HEK293 (cell line): ENCODE results near the gene LCMT2.
A peak's percentile ranks its signal among the peaks of the same experiment; 100 is the strongest.

Experiments
- GFI1B ChIP-seq: fragments of 450-650 bp; formaldehyde crosslinking; IDR thresholded peaks from 2 replicates; pipeline ENCODE4 v1.5.1; 2016; ENCODE audit warnings: missing biosample characterization, missing genetic modification characterization
- HOXC10 ChIP-seq: sonication (generic); formaldehyde crosslinking; IDR thresholded peaks from 2 replicates; pipeline ENCODE4 v1.8.1; 2023; ENCODE audit warnings: mild to moderate bottlenecking, missing genetic modification reagents
- KLF7 ChIP-seq: fragments of 450-650 bp; formaldehyde crosslinking; IDR thresholded peaks from 2 replicates; pipeline ENCODE4 v1.5.1; 2016; ENCODE audit warnings: missing biosample characterization, missing genetic modification characterization, borderline replicate concordance
- TCF7L2 ChIP-seq: IDR thresholded peaks from 2 replicates; pipeline ENCODE4 v1.6.1; 2011; ENCODE audit warnings: low read depth, mild to moderate bottlenecking, inconsistent platforms, low read length, moderate library complexity, borderline replicate concordance
- ZBTB17 ChIP-seq: fragments of 450-650 bp; formaldehyde crosslinking; IDR thresholded peaks from 2 replicates; pipeline ENCODE4 v1.5.1; 2016; ENCODE audit warnings: missing biosample characterization, missing genetic modification characterization
- ZFP41 ChIP-seq: fragments of 450-650 bp; formaldehyde crosslinking; IDR thresholded peaks from 2 replicates; pipeline ENCODE4 v1.5.1; 2016; ENCODE audit warnings: missing biosample characterization, missing genetic modification characterization, borderline replicate concordance
- ZFP69B ChIP-seq: fragments of 450-650 bp; formaldehyde crosslinking; IDR thresholded peaks from 2 replicates; pipeline ENCODE4 v1.5.1; 2016; ENCODE audit warnings: missing biosample characterization, missing genetic modification characterization
- ZNF138 ChIP-seq: fragments of 450-650 bp; formaldehyde crosslinking; IDR thresholded peaks from 2 replicates; pipeline ENCODE4 v1.5.1; 2016; ENCODE audit warnings: missing biosample characterization, missing genetic modification characterization, borderline replicate concordance
- ZNF184 ChIP-seq: fragments of 450-650 bp; IDR thresholded peaks from 2 replicates; pipeline ENCODE4 v1.5.1; 2018; ENCODE audit warnings: missing biosample characterization, mild to moderate bottlenecking, missing genetic modification characterization
- ZNF366 ChIP-seq: fragments of 450-650 bp; formaldehyde crosslinking; conservative IDR thresholded peaks from 2 replicates; pipeline ENCODE4 v1.5.1; 2016; ENCODE audit warnings: missing biosample characterization, missing genetic modification characterization
- ZNF423 ChIP-seq: fragments of 450-650 bp; formaldehyde crosslinking; IDR thresholded peaks from 2 replicates; pipeline ENCODE4 v1.5.1; 2016; ENCODE audit warnings: missing biosample characterization, missing genetic modification characterization
- ZNF433 ChIP-seq: fragments of 450-650 bp; formaldehyde crosslinking; IDR thresholded peaks from 2 replicates; pipeline ENCODE4 v1.5.1; 2016; ENCODE audit warnings: missing biosample characterization, missing genetic modification characterization, low read depth
- ZNF501 ChIP-seq: fragments of 450-650 bp; formaldehyde crosslinking; IDR thresholded peaks from 2 replicates; pipeline ENCODE4 v1.5.1; 2016; ENCODE audit warnings: missing biosample characterization, missing genetic modification characterization
- ZNF514 ChIP-seq: fragments of 450-650 bp; formaldehyde crosslinking; IDR thresholded peaks from 2 replicates; pipeline ENCODE4 v1.5.1; 2016; ENCODE audit warnings: missing biosample characterization, missing genetic modification characterization
- ZNF529 ChIP-seq: fragments of 450-650 bp; formaldehyde crosslinking; IDR thresholded peaks from 2 replicates; pipeline ENCODE4 v1.5.1; 2017; ENCODE audit warnings: missing genetic modification characterization, missing biosample characterization; ENCODE audit not compliant: insufficient replicate concordance
- ZNF596 ChIP-seq: fragments of 450-650 bp; IDR thresholded peaks from 2 replicates; pipeline ENCODE4 v1.5.0; 2018; ENCODE audit warnings: missing biosample characterization, mild to moderate bottlenecking, missing genetic modification characterization, moderate library complexity
- ZNF654 ChIP-seq: fragments of 450-650 bp; formaldehyde crosslinking; IDR thresholded peaks from 2 replicates; pipeline ENCODE4 v1.5.1; 2016; ENCODE audit warnings: low read depth, missing biosample characterization, missing genetic modification characterization
- ZNF658 ChIP-seq: fragments of 450-650 bp; formaldehyde crosslinking; IDR thresholded peaks from 2 replicates; pipeline ENCODE4; 2016; ENCODE audit warnings: missing biosample characterization, missing genetic modification characterization
- ZNF670 ChIP-seq: fragments of 450-650 bp; formaldehyde crosslinking; IDR thresholded peaks from 2 replicates; pipeline ENCODE4 v1.5.1; 2016; ENCODE audit warnings: missing biosample characterization, missing genetic modification characterization, low read depth
- ZNF830 ChIP-seq: fragments of 450-650 bp; IDR thresholded peaks from 2 replicates; pipeline ENCODE4 v1.5.0; 2018; ENCODE audit warnings: missing biosample characterization, missing genetic modification characterization, low read depth, mild to moderate bottlenecking, moderate library complexity
- ZSCAN23 ChIP-seq: fragments of 450-650 bp; formaldehyde crosslinking; IDR thresholded peaks from 2 replicates; pipeline ENCODE4 v1.5.1; 2016; ENCODE audit warnings: missing biosample characterization, missing genetic modification characterization
- ZXDB ChIP-seq: fragments of 450-650 bp; formaldehyde crosslinking; IDR thresholded peaks from 2 replicates; pipeline ENCODE4 v1.5.1; 2016; ENCODE audit warnings: missing biosample characterization, missing genetic modification characterization
- TF ChIP-seq, protein P1 (sequence below): fragments of 450-650 bp; formaldehyde crosslinking; IDR thresholded peaks from 2 replicates; pipeline ENCODE4 v1.5.1; 2016; ENCODE audit warnings: missing biosample characterization, missing genetic modification characterization
- TF ChIP-seq, protein P2 (sequence below): fragments of 450-650 bp; formaldehyde crosslinking; IDR thresholded peaks from 2 replicates; pipeline ENCODE4 v1.5.1; 2017; ENCODE audit warnings: missing biosample characterization, missing genetic modification characterization
- TF ChIP-seq, protein P3 (sequence below): fragments of 450-650 bp; formaldehyde crosslinking; IDR thresholded peaks from 2 replicates; pipeline ENCODE4 v1.5.1; 2016; ENCODE audit warnings: missing biosample characterization, missing genetic modification characterization
- TF ChIP-seq, protein P4 (sequence below): fragments of 450-650 bp; formaldehyde crosslinking; IDR thresholded peaks from 2 replicates; pipeline ENCODE4 v1.5.1; 2016; ENCODE audit warnings: missing biosample characterization, missing genetic modification characterization
- TF ChIP-seq, protein P5 (sequence below): fragments of 450-650 bp; formaldehyde crosslinking; IDR thresholded peaks from 2 replicates; pipeline ENCODE4 v1.5.1; 2016; ENCODE audit warnings: missing biosample characterization, missing genetic modification characterization
- TF ChIP-seq, protein P6 (sequence below): fragments of 450-650 bp; formaldehyde crosslinking; IDR thresholded peaks from 2 replicates; pipeline ENCODE4 v1.5.1; 2016; ENCODE audit warnings: missing biosample characterization, missing genetic modification characterization

The LCMT2 gene

DNA sequence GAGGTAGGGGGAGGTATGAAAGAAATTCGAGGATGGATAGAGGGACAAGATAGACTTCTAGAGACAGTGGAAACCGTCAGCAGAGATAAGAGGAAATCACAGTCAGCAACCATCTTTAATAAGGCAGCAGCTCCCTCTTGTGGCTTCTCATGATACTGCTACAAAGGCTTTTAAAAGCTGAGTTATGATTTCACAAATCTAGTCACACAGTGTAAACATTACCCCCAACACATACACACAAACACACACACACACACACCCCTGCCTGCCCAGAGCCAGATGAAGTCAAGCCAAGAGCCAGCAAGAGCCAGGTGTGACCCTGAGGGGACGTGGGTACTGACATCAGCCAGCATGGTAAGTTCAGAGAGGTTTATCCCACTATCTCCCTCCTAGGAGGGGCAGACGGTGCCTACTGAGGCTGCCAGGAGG is 44.8 kb downstream of the LCMT2 start (continued):
- TF ChIP-seq, protein P1, sequence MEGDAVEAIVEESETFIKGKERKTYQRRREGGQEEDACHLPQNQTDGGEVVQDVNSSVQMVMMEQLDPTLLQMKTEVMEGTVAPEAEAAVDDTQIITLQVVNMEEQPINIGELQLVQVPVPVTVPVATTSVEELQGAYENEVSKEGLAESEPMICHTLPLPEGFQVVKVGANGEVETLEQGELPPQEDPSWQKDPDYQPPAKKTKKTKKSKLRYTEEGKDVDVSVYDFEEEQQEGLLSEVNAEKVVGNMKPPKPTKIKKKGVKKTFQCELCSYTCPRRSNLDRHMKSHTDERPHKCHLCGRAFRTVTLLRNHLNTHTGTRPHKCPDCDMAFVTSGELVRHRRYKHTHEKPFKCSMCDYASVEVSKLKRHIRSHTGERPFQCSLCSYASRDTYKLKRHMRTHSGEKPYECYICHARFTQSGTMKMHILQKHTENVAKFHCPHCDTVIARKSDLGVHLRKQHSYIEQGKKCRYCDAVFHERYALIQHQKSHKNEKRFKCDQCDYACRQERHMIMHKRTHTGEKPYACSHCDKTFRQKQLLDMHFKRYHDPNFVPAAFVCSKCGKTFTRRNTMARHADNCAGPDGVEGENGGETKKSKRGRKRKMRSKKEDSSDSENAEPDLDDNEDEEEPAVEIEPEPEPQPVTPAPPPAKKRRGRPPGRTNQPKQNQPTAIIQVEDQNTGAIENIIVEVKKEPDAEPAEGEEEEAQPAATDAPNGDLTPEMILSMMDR, result peak; percentile 67
- TF ChIP-seq KLF7, result no peak
- TF ChIP-seq ZFP69B, result no peak
- TF ChIP-seq ZNF830 (tag by site-specific recombination), result no peak
- no peak for TF ChIP-seq ZNF658 (tag by site-specific recombination)
- no peak for TF ChIP-seq HOXC10 (CRISPR knock-in tag)
- TF ChIP-seq, protein P2, sequence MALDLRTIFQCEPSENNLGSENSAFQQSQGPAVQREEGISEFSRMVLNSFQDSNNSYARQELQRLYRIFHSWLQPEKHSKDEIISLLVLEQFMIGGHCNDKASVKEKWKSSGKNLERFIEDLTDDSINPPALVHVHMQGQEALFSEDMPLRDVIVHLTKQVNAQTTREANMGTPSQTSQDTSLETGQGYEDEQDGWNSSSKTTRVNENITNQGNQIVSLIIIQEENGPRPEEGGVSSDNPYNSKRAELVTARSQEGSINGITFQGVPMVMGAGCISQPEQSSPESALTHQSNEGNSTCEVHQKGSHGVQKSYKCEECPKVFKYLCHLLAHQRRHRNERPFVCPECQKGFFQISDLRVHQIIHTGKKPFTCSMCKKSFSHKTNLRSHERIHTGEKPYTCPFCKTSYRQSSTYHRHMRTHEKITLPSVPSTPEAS (tag by site-specific recombination), result peak; percentile 53; the same call in 1 of the 2 replicates
- TF ChIP-seq ZXDB, result no peak
- TF ChIP-seq ZNF514 (tag by site-specific recombination), result no peak
- no peak for TF ChIP-seq ZNF501 (tag by site-specific recombination)
- TF ChIP-seq, protein P3, sequence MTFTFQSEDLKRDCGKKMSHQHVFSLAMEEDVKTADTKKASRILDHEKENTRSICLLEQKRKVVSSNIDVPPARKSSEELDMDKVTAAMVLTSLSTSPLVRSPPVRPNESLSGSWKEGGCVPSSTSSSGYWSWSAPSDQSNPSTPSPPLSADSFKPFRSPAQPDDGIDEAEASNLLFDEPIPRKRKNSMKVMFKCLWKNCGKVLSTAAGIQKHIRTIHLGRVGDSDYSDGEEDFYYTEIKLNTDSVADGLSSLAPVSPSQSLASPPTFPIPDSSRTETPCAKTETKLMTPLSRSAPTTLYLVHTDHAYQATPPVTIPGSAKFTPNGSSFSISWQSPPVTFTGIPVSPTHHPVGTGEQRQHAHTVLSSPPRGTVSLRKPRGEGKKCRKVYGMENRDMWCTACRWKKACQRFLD (tag by site-specific recombination), result no peak
- TF ChIP-seq ZNF423 (tag by site-specific recombination), result no peak
- TF ChIP-seq ZFP41 (tag by site-specific recombination), result no peak
- no peak for TF ChIP-seq ZNF670 (tag by site-specific recombination)
- TF ChIP-seq ZSCAN23 (tag by site-specific recombination), result no peak
- TF ChIP-seq ZNF529, result no peak
- peak; percentile 48; the same call in 1 of the 2 replicates for TF ChIP-seq ZNF366
- peak; percentile 91 for TF ChIP-seq GFI1B (tag by site-specific recombination)
- no peak for TF ChIP-seq ZNF433 (tag by site-specific recombination)
- no peak for TF ChIP-seq ZNF184 (tag by site-specific recombination)
- TF ChIP-seq, protein P4, sequence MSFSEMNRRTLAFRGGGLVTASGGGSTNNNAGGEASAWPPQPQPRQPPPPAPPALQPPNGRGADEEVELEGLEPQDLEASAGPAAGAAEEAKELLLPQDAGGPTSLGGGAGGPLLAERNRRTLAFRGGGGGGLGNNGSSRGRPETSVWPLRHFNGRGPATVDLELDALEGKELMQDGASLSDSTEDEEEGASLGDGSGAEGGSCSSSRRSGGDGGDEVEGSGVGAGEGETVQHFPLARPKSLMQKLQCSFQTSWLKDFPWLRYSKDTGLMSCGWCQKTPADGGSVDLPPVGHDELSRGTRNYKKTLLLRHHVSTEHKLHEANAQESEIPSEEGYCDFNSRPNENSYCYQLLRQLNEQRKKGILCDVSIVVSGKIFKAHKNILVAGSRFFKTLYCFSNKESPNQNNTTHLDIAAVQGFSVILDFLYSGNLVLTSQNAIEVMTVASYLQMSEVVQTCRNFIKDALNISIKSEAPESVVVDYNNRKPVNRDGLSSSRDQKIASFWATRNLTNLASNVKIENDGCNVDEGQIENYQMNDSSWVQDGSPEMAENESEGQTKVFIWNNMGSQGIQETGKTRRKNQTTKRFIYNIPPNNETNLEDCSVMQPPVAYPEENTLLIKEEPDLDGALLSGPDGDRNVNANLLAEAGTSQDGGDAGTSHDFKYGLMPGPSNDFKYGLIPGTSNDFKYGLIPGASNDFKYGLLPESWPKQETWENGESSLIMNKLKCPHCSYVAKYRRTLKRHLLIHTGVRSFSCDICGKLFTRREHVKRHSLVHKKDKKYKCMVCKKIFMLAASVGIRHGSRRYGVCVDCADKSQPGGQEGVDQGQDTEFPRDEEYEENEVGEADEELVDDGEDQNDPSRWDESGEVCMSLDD, result no peak
- TF ChIP-seq, protein P5, sequence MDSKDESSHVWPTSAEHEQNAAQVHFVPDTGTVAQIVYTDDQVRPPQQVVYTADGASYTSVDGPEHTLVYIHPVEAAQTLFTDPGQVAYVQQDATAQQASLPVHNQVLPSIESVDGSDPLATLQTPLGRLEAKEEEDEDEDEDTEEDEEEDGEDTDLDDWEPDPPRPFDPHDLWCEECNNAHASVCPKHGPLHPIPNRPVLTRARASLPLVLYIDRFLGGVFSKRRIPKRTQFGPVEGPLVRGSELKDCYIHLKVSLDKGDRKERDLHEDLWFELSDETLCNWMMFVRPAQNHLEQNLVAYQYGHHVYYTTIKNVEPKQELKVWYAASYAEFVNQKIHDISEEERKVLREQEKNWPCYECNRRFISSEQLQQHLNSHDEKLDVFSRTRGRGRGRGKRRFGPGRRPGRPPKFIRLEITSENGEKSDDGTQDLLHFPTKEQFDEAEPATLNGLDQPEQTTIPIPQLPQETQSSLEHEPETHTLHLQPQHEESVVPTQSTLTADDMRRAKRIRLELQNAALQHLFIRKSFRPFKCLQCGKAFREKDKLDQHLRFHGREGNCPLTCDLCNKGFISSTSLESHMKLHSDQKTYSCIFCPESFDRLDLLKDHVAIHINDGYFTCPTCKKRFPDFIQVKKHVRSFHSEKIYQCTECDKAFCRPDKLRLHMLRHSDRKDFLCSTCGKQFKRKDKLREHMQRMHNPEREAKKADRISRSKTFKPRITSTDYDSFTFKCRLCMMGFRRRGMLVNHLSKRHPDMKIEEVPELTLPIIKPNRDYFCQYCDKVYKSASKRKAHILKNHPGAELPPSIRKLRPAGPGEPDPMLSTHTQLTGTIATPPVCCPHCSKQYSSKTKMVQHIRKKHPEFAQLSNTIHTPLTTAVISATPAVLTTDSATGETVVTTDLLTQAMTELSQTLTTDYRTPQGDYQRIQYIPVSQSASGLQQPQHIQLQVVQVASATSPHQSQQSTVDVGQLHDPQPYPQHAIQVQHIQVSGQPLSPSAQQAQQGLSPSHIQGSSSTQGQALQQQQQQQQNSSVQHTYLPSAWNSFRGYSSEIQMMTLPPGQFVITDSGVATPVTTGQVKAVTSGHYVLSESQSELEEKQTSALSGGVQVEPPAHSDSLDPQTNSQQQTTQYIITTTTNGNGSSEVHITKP (tag by site-specific recombination), result 0 out of 2 replicates have a peak, but pooled peaks have one; percentile 10
- TF ChIP-seq ZNF138 (tag by site-specific recombination), result no peak
- TF ChIP-seq ZBTB17 (tag by site-specific recombination), result 0 out of 2 replicates have a peak, but pooled peaks have one; percentile 12
- peak; percentile 97 for TF ChIP-seq ZNF654 (tag by site-specific recombination)
- no peak for TF ChIP-seq ZNF596 (tag by site-specific recombination)
- TF ChIP-seq, protein P6, sequence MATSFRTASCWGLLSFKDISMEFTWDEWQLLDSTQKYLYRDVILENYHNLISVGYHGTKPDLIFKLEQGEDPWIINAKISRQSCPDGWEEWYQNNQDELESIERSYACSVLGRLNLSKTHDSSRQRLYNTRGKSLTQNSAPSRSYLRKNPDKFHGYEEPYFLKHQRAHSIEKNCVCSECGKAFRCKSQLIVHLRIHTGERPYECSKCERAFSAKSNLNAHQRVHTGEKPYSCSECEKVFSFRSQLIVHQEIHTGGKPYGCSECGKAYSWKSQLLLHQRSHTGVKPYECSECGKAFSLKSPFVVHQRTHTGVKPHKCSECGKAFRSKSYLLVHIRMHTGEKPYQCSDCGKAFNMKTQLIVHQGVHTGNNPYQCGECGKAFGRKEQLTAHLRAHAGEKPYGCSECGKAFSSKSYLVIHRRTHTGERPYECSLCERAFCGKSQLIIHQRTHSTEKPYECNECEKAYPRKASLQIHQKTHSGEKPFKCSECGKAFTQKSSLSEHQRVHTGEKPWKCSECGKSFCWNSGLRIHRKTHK (tag by site-specific recombination), result no peak
- TF ChIP-seq TCF7L2, result no peak
